ENCODE results near the gene IRGC.

DNA sequence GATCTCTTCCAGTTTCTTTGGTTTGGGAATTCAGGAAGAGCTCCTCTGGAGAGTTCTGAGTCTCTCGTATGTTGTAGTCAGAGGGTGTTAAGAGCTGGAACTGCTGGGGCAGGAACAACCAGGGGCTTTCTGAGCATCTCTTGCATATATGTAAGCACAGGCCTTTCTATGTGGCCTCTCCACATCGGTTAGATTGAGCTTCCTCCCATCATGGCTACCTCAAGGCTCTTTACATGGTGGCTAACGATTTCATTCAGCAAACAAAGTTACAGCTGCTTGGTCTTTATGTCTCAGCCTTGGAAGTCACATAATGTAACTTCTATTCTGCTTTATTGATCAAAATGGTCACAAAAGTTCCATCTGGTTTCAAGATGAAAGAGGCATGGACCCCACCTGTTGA lies 25.4 kb upstream of the IRGC start:
- TF ChIP-seq EZH2 (IDR thresholded peaks at IDR 0.05; ENCODE audit: insufficient read depth, poor library complexity, severe bottlenecking) (no peak), EZH2phosphoT487 (IDR thresholded peaks at IDR 0.05; ENCODE audit: insufficient read depth, low read depth) (no peak)
